ENCODE measurements around the gene PGAP6.
"Not testable (repeated sequence)": the region's sequence is repeated elsewhere in the genome, so short reads cannot be mapped to it uniquely, and the experiment has no call there.

The PGAP6 gene

DNA sequence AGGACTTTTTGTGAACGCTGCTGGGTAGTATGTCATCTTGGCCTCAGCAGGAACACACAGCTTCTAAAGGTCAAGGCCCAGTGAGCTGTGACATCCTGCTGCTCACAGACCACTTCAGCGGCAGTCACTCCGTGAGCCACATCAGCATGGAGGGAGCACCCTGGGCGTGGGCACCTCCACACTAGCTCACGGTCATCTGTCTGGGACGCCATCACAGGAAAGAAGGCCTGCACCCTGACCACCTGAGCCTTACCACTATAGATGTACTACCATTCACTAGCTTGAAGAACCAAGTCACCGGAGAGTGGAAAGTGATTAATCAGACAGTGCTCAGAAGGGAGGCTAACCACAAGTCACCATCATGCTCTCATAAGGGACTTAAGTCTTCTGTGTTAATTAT lies 32.6 kb downstream of the PGAP6 start:
- no peak for DNase-seq

DNA sequence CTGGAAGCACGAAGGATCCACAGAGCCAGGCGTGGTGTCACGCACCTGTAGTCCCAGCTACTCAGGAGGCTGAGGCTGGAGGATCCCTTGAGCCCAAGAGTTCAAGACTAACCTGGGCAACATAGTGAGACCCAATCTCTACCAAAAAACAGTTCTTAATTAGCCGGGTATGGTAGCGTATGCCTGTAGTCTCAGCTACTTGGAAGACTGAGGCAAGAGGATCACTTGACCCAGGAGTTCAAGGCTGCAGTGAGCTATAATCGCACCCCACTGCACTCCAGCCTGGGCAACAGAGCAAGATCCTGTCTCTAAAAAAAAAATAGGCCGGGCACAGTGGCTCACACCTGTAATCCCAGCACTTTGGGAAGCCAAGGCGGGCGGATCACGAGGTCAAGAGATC lies 33.3 kb downstream of the PGAP6 start:
- not testable (repeated sequence) for DNase-seq

- DNase-seq, result no peak
These were observed 34.6 kb downstream of the PGAP6 start for GRCh38 chr16:347203-347602.

GRCh38 chr16:346587-346986 lies 35.2 kb downstream of the PGAP6 start:
- DNase-seq, result no peak

DNA sequence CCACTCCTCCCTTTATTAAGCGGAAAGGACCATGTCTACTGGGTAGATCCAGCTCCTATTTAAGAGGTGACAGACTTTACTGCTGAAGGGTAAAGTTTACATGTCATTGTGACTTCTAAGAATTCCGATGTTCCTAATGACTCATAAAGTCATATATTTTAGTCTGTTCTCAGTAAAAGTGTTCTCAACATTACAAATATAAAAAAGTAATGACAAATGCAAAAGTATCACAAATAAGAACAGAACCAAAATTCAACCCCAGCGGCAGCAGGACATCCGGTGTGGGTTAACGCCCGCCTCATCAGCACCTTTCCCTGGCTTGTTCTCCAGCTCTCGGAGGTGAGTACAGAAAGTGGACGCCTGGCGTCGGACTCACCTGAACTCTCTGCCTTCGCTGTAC lies 36.0 kb downstream of the PGAP6 start:
- no peak for DNase-seq

DNA sequence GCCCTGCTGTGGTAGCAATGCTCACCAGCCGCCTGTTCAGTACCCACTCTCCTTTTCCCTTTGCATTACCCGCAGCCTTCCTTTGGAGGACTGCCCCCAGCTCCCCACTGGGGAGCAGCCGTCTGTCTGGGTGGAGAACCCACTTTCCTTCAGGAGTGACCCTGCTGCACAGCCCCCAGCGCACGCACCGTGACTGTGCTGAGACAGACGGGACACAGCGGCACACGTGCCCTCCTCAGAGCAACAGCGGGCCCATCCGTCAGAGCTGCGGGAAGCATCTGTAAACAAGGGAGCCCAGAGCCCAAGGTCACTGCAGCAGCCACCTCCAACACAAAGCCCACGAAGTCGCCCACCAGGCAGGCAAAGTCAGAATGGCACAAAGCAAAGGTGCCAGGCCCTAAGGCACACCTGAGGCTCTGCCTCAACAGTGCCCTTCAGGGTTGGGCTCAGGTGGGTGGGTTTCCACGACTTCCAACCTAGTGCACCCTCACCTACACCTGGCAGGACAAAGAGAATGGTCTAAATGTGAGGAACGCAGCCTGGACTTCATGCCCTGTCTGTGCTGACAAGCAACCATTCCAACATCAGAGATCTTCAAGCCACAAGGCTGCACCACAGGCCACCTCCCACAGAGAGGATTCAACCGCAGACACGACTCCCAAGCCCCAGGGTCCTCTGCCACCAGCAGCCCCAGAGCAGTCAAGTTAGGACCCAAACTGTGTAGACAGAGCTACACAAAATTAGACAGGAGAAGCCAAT lies 39.1 kb downstream of the PGAP6 start:
- no peak for DNase-seq

GRCh38 chr16:341974-342336 lies 39.8 kb downstream of the PGAP6 start:
- not testable (repeated sequence) for DNase-seq

- not testable (repeated sequence) for DNase-seq
These were observed 40.4 kb downstream of the PGAP6 start for GRCh38 chr16:341095-341973.

DNA sequence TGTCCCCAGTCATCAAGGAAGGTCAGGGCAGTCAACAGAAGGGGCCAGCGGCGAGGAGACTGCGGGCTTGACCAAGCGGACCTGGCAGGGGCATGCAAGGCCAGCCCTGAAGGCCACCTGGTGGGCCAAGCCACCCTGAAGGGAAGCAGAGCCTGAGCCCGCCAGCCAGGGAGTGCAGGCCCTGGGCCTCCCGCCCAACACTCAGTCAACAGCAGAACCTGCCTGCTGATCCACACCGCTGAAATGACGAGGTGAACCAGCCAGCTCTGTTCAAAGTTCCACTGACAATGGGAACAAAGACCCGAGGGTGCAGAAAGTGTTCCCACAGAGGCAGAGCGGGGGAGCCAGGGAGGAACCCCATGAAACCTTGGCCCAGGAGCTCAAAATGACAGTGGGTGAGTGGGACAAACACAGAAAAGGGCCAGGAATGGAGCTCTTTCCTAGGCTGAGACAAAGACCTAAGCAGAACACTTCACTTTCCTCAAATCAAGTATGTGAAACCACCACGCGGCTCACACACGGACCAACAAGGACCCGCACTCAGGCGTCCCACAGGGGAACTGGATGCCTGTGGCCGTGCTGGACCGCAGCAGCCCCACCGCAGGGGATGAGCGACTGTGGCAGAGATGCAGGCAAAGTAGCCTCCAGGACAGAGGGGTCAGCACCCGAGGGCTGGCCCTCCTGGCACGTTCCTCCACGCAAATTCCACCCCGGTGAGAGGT lies 41.2 kb downstream of the PGAP6 start:
- DNase-seq, result no peak

- no peak for DNase-seq
These were observed 42.1 kb downstream of the PGAP6 start for GRCh38 chr16:339680-340079.

DNA sequence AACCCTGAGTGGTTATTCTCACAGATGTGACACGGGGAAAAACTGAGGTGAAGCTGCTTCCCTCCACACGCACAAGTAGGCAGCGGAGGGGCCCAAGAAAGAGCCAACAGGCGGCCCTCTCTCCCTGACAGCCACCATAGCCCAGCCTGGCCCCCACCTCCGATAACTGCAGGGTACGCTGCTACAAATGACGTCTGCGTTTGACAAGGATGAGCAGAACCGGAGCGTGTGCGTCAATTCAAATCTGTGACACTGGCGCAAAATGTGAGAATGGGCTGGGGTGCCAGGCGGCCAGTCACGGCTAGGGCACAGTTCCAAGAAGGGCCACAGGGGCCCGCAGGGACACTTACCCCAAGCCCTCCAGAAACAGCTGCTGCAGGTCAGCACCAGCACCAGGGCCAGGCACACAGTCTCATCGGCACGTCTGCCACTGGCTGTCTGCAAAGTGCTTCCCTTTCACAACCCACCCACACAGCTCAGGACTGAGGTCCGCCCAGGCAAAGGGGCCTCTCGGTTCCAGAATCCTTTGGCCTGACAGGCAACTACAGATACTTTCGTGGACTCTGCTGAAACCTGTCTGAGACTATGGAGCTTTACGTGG lies 43.7 kb downstream of the PGAP6 start:
- DNase-seq, result no peak

GRCh38 chr16:337437-337836 lies 44.3 kb downstream of the PGAP6 start:
- no peak for DNase-seq

- DNase-seq, result no peak
These were observed 45.5 kb downstream of the PGAP6 start for GRCh38 chr16:336269-336668.

DNA sequence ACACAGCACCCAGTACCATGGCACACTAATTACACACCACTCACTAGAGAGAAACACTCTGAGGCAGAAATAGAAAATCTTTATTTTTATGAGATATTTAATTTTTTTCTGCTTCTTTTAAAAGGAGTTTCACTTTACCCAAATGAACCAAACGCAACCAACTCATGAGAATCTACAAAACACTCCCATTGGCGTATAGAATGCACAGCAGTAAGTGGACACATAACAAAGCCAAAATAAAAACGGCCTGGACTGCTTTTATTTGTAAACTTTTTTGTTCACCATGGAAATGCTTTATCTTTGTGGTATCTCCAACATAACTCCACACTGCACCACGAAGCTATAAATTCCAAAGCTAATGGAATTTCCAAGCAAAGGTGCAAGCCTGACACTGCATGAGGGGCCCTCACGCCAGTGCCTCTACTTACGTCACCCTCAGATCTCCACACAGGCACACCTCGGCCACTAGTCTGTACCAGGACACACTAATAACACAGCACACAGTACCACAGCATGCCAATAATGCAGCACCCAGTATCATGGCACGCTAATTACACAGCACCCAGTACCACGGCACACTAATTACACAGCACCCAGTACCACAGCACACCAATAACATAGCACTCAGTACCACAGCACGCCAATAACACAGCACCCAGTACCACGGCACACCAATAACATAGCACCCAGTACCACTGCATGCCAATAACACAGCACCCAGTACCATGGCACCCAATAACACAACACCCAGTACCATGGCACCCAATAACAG lies 46.7 kb downstream of the PGAP6 start:
- not testable (repeated sequence) for DNase-seq

DNA sequence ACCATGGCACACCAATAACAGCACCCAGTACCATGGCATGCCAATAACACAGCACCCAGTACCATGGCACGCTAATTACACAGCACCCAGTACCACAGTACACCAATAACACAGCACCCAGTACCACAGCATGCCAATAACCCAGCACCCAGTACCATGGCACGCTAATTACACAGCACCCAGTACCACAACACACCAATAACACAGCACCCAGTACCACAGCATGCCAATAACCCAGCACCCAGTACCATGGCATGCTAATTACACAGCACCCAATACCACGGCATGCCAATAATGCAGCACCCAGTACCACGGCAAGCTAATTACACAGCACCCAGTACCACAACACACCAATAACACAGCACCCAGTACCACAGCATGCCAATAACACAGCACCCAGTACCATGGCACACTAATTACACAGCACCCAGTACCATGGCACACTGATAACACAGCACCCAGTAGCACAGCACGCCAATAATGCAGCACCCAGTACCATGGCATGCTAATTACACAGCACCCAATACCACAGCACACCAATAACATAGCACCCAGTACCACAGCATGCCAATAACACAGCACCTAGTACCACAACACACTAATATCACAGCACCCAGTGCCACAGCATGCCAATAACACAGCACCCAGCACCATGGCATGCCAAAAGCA lies 47.5 kb downstream of the PGAP6 start:
- DNase-seq, result not testable (repeated sequence)

DNA sequence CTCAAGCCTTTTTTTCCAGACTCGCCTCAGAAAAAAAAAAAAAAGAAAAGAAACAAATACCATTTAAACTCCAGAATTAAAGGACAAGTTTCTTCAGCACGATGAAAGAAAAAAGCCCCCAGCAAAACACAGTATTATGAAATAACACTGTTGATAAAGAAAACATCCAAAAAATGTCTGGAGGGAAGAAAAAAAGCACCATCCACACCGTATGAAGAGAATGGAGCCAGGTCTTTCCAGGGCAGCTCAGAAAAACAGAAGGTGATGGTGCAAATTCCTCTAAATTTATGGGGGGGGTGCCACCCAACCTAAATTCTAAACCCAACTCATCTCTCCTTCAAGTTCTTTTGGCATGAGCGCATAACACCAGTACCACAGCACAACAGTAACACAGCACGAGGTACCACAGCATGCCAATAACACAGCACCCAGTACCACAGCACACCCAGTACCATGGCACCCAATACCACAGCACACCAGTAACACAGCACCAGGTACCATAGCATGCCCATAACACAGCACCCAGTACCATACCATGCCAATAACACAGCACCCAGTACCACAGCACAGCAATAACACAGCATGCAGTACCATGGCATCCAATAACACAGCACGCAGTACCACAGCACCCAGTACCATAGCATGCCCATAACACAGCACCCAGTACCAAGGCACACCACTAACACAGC lies 48.2 kb downstream of the PGAP6 start:
- no peak for DNase-seq

DNA sequence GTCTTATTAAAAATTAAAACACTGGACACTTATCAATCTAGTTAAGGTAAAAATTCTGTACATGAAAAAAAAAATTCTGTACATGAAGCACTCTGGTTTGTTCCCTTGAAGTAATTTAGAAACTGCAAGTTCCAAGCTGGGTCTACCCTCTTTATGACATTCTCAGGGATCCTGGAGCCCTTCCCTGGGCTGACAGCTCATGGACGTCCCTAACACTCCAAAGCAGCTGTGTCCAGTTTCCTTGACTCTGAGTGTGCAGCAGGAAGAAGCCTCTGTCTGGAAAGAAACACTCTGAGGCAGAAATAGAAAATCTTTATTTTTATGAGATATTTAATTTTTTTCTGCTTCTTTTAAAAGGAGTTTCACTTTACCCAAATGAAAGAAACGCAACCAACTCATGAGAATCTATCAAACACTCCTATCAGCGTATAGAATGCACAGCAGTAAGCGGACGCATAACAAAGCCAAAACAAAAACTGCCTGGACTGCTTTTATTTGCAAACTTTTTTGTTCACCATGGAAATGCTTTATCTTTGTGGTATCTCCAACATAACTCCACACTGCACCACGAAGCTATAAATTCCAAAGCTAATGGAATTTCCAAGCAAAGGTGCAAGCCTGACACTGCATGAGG lies 50.5 kb downstream of the PGAP6 start:
- DNase-seq, result not testable (repeated sequence)

GRCh38 chr16:330741-331140 lies 51.0 kb downstream of the PGAP6 start:
- DNase-seq, result no peak

- peak; percentile 17 for DNase-seq
These were observed 56.2 kb downstream of the PGAP6 start for GRCh38 chr16:325375-326145.

Data from central memory CD4-positive, alpha-beta T cell (primary cell).